Measurements from ENCODE around the gene ALS2CL. TPM values are rescaled to one million over a fixed set of nuclear protein-coding genes. Genes with fewer than 3 reads are reported as not detected.

Gene ALS2CL
- total RNA-seq, 3 donors from 2014 or later = 28.5 to 68.1 (median 43.7) TPM

DNA sequence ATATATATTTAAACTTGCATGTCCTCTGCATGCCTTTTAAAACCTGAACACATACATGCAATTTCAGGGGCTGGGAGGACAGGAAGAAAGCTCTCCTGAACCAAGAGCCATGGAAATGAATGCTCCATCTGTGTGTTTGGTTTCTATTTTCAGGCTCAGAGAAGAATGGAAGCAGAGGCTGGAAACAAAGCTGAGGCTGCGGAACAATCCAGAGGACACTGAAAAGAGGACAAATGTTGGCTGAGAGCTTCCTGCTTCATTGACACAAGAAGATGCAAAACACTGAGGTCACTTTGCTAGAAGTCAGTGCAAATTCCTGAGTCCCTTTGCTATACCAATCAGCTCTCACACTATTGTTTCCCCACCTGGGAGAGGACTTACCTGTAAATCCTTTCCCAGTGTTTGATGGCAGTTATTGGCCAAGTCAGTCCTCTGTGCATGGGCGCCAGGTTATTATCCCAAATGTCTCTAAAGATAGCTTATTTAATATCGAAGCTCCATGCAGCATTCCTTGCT, 68.4 kb downstream of the ALS2CL start:
- DNase-seq (no peak), ATAC-seq (no peak)
- Histone ChIP-seq H3K4me1 (ENCODE audit: low read depth) (peaks cover 18% of the 10 kb centered on the region), H3K36me3 (ENCODE audit: low read depth) (no peaks in the 10 kb centered on the region), H3K9me3 (no peaks in the 10 kb centered on the region), H3K4me3 (no peak overlapping the region)
- TF ChIP-seq, protein P1, sequence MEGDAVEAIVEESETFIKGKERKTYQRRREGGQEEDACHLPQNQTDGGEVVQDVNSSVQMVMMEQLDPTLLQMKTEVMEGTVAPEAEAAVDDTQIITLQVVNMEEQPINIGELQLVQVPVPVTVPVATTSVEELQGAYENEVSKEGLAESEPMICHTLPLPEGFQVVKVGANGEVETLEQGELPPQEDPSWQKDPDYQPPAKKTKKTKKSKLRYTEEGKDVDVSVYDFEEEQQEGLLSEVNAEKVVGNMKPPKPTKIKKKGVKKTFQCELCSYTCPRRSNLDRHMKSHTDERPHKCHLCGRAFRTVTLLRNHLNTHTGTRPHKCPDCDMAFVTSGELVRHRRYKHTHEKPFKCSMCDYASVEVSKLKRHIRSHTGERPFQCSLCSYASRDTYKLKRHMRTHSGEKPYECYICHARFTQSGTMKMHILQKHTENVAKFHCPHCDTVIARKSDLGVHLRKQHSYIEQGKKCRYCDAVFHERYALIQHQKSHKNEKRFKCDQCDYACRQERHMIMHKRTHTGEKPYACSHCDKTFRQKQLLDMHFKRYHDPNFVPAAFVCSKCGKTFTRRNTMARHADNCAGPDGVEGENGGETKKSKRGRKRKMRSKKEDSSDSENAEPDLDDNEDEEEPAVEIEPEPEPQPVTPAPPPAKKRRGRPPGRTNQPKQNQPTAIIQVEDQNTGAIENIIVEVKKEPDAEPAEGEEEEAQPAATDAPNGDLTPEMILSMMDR (IDR thresholded peaks at IDR 0.05) = no peak
- intact Hi-C loops (cut with DNase I, micrococcal nuclease) = loop anchor here in 1 of 2 donors (5.0 kb wide), 1 partner anchor 138 kb away; no protein-coding TSS in a partner anchor

DNA sequence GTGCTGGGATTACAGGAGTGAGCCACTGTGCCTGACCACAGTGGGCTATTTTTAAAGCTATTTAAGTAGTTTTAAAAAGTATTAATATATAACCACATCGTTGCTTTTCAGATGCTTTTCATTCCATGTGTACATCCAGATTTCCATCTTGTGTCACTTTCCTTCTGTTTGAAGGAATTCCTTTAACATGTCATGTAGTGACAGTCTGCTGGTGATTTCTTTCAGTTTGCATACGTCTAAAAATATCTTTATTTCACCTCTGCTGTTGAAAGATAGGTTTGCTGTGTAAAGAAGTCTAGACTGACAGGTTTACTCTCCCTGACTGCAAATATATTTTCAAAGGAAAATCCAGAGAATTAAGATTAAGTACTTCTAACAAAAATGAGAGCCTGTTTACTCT, 68.9 kb downstream of the ALS2CL start:
- TF ChIP-seq, protein P1 (IDR thresholded peaks at IDR 0.05) = no peak
- intact Hi-C loops (cut with DNase I, micrococcal nuclease) = no loop called here
- Histone ChIP-seq H3K36me3 (ENCODE audit: low read depth) (no peaks in the 10 kb centered on the region), H3K9me3 (no peaks in the 10 kb centered on the region), H3K4me1 (ENCODE audit: low read depth) (peaks cover 18% of the 10 kb centered on the region), H3K4me3 (no peak overlapping the region)
- no peak for DNase-seq
- no peak for ATAC-seq

DNA sequence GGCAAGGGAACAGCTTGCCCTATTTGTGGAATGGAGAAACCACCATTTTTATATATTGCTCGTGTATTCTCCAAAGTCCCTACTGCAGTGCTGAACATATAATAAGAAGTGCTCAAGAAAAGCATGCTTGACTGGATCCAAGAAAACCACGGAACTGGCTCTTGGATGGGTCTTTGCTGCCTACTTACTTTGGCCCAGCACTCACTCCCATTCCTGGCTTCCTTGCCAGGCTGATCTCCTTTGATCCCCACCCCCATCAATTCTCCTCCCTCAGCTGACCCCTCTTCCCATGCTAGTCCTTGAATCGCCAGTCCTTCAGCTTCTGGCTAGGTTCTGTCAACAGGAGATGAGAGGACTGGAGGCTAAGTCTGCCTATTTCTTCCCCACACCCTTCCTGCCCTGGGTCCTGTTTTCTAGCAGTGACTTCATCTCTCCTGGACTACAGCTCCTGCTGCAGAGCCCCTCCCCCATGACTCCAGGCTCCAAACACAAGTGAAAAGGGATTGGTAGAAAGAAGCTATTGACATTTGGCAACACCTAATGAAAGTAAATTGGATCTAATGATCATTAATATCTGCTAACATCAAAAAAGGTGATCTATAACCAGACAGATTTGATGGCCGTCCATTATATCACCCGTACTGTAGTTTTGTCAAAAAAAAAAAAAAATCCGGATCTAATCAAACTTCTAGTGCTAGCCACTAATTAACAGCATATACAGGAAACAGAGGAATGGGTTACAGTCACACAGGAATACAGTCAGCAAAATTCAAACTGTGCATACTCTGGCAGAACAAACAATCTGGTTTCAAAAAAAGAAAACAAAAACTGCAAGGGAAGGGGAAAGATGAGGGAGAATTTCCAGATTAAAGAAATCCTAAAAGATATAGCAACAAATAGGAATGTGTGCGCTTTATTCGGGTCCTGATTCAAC, 73.4 kb downstream of the ALS2CL start:
- H3K4me3 ChIP-seq = no peak overlapping the region
- intact Hi-C loops (cut with DNase I, micrococcal nuclease) = no loop called here
- no peaks in the 10 kb centered on the region for H3K4me1 ChIP-seq (ENCODE audit: low read depth)
- no peak for ATAC-seq
- H3K36me3 ChIP-seq (ENCODE audit: low read depth) = no peaks in the 10 kb centered on the region
- no peak for DNase-seq
- TF ChIP-seq, protein P1 (IDR thresholded peaks at IDR 0.05) = no peak
- H3K9me3 ChIP-seq = no peaks in the 10 kb centered on the region

Other genes starting within 250 kb of the ALS2CL start
- 1 to 10 TPM; 1.2 to 1.4 (median 1.2) TPM for gene LTF, start 228.8 kb downstream of the ALS2CL start, total RNA-seq
- gene RTP3, start 195.7 kb downstream of the ALS2CL start, total RNA-seq = not detected
- 1 to 10 TPM; 1.8 to 2.8 (median 2.5) TPM for gene LRRC2, start 127.4 kb downstream of the ALS2CL start, total RNA-seq
- not detected for gene FAM240A, start 81.2 kb downstream of the ALS2CL start, total RNA-seq
- gene TMIE, start 7.7 kb upstream of the ALS2CL start, total RNA-seq = 1 to 10 TPM in 1 of 3 donors, under 1 TPM in 1, not detected in 1; 0.23 to 1.1 TPM
- gene PRSS50, start 24.2 kb upstream of the ALS2CL start, total RNA-seq = under 1 TPM in 1 of 3 donors, not detected in 2; 0.16 TPM
- gene MYL3, start 169.8 kb upstream of the ALS2CL start, total RNA-seq = 1 to 10 TPM in 2 of 3 donors, under 1 TPM in 1; 0.32 to 3.1 (median 1.2) TPM
- 1 to 10 TPM in 2 of 3 donors, under 1 TPM in 1; 0.87 to 4.6 (median 1.9) TPM for gene PTH1R, start 184.0 kb upstream of the ALS2CL start, total RNA-seq

Measured in mucosa of descending colon (tissue), 3 donors.